Rectal smooth muscle tissue (tissue), 1 donor: ENCODE measurements around the gene TP63.
"Not testable (repeated sequence)": the region's sequence is repeated elsewhere in the genome, so short reads cannot be mapped to it uniquely, and the experiment has no call there.

ENCODE experiments used
- H3K27ac ChIP-seq: one replicate; pipeline ENCODE4 v1.7.0; 2013; ENCODE audit warnings: low read depth, low read length, inconsistent platforms
- H3K27me3 ChIP-seq: one replicate; pipeline ENCODE4 v1.7.0; 2013; ENCODE audit warnings: low read length; ENCODE audit not compliant: control insufficient read depth, insufficient read depth
- H3K36me3 ChIP-seq: one replicate; pipeline ENCODE4 v1.7.0; 2013; ENCODE audit warnings: low read length; ENCODE audit not compliant: control insufficient read depth, insufficient read depth
- H3K4me1 ChIP-seq: one replicate; pipeline ENCODE4 v1.7.0; 2013; ENCODE audit warnings: low read length; ENCODE audit not compliant: control insufficient read depth, insufficient read depth
- H3K4me3 ChIP-seq: one replicate; pipeline ENCODE4 v1.7.0; 2013; ENCODE audit warnings: low read length
- H3K9ac ChIP-seq: one replicate; pipeline ENCODE4 v1.7.0; 2013; ENCODE audit warnings: low read length

The TP63 gene

GRCh38 chr3:189744235-189744634, 113.0 kb downstream of the TP63 start:
- Histone ChIP-seq H3K4me3 (no peak overlapping the region), H3K9ac (no peak overlapping the region)

GRCh38 chr3:189745622-189746021, 114.4 kb downstream of the TP63 start:
- H3K4me1 ChIP-seq = no peaks in the 10 kb centered on the region
- no peaks in the 10 kb centered on the region for H3K27me3 ChIP-seq
- no peak overlapping the region for H3K27ac ChIP-seq
- H3K4me3 ChIP-seq = no peak overlapping the region
- no peak overlapping the region for H3K9ac ChIP-seq
- H3K36me3 ChIP-seq = no peaks in the 10 kb centered on the region

More at GRCh38 chr3:189744235-189744634, 113.0 kb downstream of the TP63 start:
- Histone ChIP-seq H3K27ac (no peak overlapping the region), H3K4me1 (no peaks in the 10 kb centered on the region), H3K27me3 (no peaks in the 10 kb centered on the region), H3K36me3 (no peaks in the 10 kb centered on the region)

- H3K27ac ChIP-seq = no peak overlapping the region
- no peaks in the 10 kb centered on the region for H3K4me1 ChIP-seq
- H3K36me3 ChIP-seq = no peaks in the 10 kb centered on the region
Observed at GRCh38 chr3:189748046-189748445, 116.9 kb downstream of the TP63 start.

GRCh38 chr3:189750972-189751371, 119.8 kb downstream of the TP63 start:
- H3K4me1 ChIP-seq, H3K9ac ChIP-seq, H3K36me3 ChIP-seq: not testable (repeated sequence)

More at GRCh38 chr3:189748046-189748445, 116.9 kb downstream of the TP63 start:
- H3K27me3 ChIP-seq = no peaks in the 10 kb centered on the region
- H3K4me3 ChIP-seq = no peak overlapping the region
- no peak overlapping the region for H3K9ac ChIP-seq

GRCh38 chr3:189754356-189754755, 123.2 kb downstream of the TP63 start:
- Histone ChIP-seq H3K27ac (no peak overlapping the region), H3K9ac (no peak overlapping the region), H3K27me3 (no peaks in the 10 kb centered on the region), H3K4me1 (no peaks in the 10 kb centered on the region), H3K4me3 (no peak overlapping the region), H3K36me3 (no peaks in the 10 kb centered on the region)

More at GRCh38 chr3:189750972-189751371, 119.8 kb downstream of the TP63 start:
- not testable (repeated sequence) for H3K4me3 ChIP-seq, H3K27me3 ChIP-seq, H3K27ac ChIP-seq

- Histone ChIP-seq H3K27ac (no peak overlapping the region), H3K4me3 (no peak overlapping the region), H3K4me1 (no peaks in the 10 kb centered on the region), H3K9ac (no peak overlapping the region), H3K36me3 (no peaks in the 10 kb centered on the region), H3K27me3 (no peaks in the 10 kb centered on the region)
Observed at GRCh38 chr3:189756582-189757078, 125.4 kb downstream of the TP63 start.

GRCh38 chr3:189758186-189758585, 127.0 kb downstream of the TP63 start:
- H3K4me3 ChIP-seq = no peak overlapping the region
- H3K27me3 ChIP-seq = no peaks in the 10 kb centered on the region
- H3K4me1 ChIP-seq = no peaks in the 10 kb centered on the region
- H3K36me3 ChIP-seq = no peaks in the 10 kb centered on the region
- no peak overlapping the region for H3K9ac ChIP-seq
- H3K27ac ChIP-seq = no peak overlapping the region

GRCh38 chr3:189766416-189766815, 135.2 kb downstream of the TP63 start:
- H3K36me3 ChIP-seq = no peaks in the 10 kb centered on the region
- no peak overlapping the region for H3K4me3 ChIP-seq
- H3K9ac ChIP-seq = no peak overlapping the region
- no peaks in the 10 kb centered on the region for H3K4me1 ChIP-seq
- H3K27me3 ChIP-seq = no peaks in the 10 kb centered on the region
- no peak overlapping the region for H3K27ac ChIP-seq

GRCh38 chr3:189771842-189772450, 140.8 kb downstream of the TP63 start:
- Histone ChIP-seq H3K27ac (no peak overlapping the region), H3K9ac (no peak overlapping the region), H3K27me3 (no peaks in the 10 kb centered on the region), H3K4me1 (no peaks in the 10 kb centered on the region), H3K4me3 (no peak overlapping the region), H3K36me3 (no peaks in the 10 kb centered on the region)

GRCh38 chr3:189772584-189772983, 141.4 kb downstream of the TP63 start:
- Histone ChIP-seq H3K27ac (no peak overlapping the region), H3K9ac (no peak overlapping the region), H3K27me3 (no peaks in the 10 kb centered on the region), H3K4me3 (no peak overlapping the region), H3K36me3 (no peaks in the 10 kb centered on the region), H3K4me1 (no peaks in the 10 kb centered on the region)

- H3K4me1 ChIP-seq = no peaks in the 10 kb centered on the region
- H3K4me3 ChIP-seq = no peak overlapping the region
- no peak overlapping the region for H3K27ac ChIP-seq
- no peaks in the 10 kb centered on the region for H3K27me3 ChIP-seq
- no peaks in the 10 kb centered on the region for H3K36me3 ChIP-seq
- no peak overlapping the region for H3K9ac ChIP-seq
Observed at GRCh38 chr3:189773056-189773455, 141.9 kb downstream of the TP63 start.

GRCh38 chr3:189776149-189776824, 145.1 kb downstream of the TP63 start:
- H3K4me1 ChIP-seq = no peaks in the 10 kb centered on the region
- no peak overlapping the region for H3K27ac ChIP-seq
- no peaks in the 10 kb centered on the region for H3K27me3 ChIP-seq
- H3K4me3 ChIP-seq = no peak overlapping the region
- H3K9ac ChIP-seq = no peak overlapping the region
- H3K36me3 ChIP-seq = no peaks in the 10 kb centered on the region
